Measurements from ENCODE around the gene MARK2. TPM values are rescaled to one million over a fixed set of nuclear protein-coding genes. Genes with fewer than 3 reads are reported as not detected.
A peak's percentile ranks its signal among the peaks of the same experiment; 100 is the strongest.

Gene MARK2
- total and polyA plus RNA-seq, 10 of the 15 experiments (the other 5 are each of a cell fraction or from before 2014, with no cell fraction given), result 0.19 to 29.5 (median 13.2) TPM

DNA sequence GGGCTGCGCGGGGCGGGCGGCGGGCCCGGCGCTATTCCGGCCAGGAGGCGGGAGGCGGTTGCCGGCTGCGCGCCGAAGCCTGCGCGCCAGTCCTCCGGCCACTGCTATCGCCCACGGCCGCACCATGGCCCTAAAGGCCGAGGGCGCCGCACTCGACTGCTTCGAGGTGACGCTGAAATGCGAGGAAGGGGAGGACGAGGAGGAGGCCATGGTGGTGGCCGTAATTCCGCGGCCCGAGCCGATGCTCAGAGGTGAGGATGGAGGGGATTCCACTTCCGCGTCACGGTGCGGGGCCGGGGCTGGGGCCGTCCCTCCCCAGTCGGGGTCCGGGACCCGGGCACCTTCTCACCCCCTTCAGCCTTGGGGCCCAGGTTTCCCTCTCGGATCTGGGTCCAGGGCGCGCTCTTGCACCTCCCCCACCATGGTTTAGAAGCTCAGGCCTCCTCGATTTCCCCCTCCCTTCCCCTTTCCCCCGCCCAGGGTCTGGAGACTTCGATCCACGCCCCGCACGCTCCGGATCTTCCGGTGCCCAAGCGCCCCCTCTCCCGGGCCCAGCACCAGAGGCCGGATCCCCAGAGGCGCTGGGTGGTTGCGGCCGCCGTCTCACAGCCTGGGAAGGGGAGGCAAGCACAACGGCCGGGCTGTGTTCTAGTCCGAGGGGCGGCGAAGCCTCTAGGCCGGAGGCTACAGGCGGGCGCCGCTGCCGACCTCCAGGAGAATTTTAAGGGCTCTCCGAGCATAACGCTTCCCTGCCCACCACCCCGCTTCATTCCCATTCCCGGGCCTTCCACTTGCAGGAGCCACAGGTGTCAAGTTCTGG is 25.1 kb upstream of the MARK2 start (continued):
- TF ChIP-seq ASH2L (IDR thresholded peaks at IDR 0.05; ENCODE audit: borderline replicate concordance, low read depth), result no peak

DNA sequence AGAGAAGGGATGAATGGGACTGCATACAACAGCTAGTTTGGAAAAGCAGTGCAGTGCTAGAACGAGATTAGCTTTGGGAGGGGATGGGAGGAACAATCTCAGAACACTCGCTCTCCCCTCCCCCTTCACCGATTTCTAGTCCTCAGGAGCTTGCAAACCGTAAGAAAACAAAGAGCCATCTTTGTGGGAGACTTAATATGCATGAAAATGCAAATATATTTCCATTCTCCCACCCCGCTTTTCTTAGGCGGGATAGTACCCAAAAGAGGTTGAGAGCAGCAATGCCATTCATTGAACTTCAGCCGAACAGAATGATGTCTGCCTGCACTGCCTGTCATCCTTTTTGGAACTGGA is 24.6 kb upstream of the MARK2 start:
- WGBS (ENCODE audit: insufficient coverage, insufficient replicate concordance, low lambda C conversion rate, missing lambda C conversion rate), result 0% methylated on average over 7 of the region's 7 CpGs
- TF ChIP-seq RAD21 (IDR thresholded peaks at IDR 0.05; ENCODE audit: insufficient read depth, low read depth, low read length), result no peak
- TF ChIP-seq GABPA (IDR thresholded peaks at IDR 0.05; ENCODE audit: low read depth), result no peak
- TF ChIP-seq POU2F2 (IDR thresholded peaks at IDR 0.05; ENCODE audit: borderline replicate concordance, low read depth, low read length), result peak; percentile 85; the same call in 2 of the 3 replicates
- peak; percentile 22; the same call in 1 of the 2 replicates for TF ChIP-seq POLR2AphosphoS5 (IDR thresholded peaks at IDR 0.05; ENCODE audit: low read length)
- TF ChIP-seq SUZ12 (IDR thresholded peaks at IDR 0.05; ENCODE audit: unreplicated experiment), result no peak
- no peak for TF ChIP-seq TCF12 (IDR thresholded peaks at IDR 0.05; ENCODE audit: low read depth, low read length)

More for the DNA sequence above, 24.6 kb upstream of the MARK2 start:
- peak overlapping the region; percentile 83 for H3K27ac ChIP-seq (ENCODE audit: control insufficient read depth, insufficient read depth)
- ChIA-PET RAD21 (ENCODE audit: unreplicated experiment) (interaction anchor here (1.3 kb wide), 1 partner anchor 24 kb away, joined by 8 read pairs; the partner anchor contains the start of gene MARK2), POLR2A (interaction anchor here (1.0 kb wide), 2 partner anchors 14 to 24 kb away, joined by 3 to 4 read pairs; partner anchors contain the start of gene MARK2), SMC1A (ENCODE audit: uncharacterized antibody, unreplicated experiment) (interaction anchor here (1.1 kb wide), 1 partner anchor 23 kb away, joined by 3 read pairs; no protein-coding TSS in a partner anchor), CTCF (interaction anchor here (1.1 kb wide), 1 partner anchor 58 kb away, joined by 3 read pairs; no protein-coding TSS in a partner anchor)
- H3K9me3 ChIP-seq (replicated peaks; ENCODE audit: control insufficient read depth, insufficient read depth, low read length), result no peaks in the 10 kb centered on the region
- H4K20me1 ChIP-seq (ENCODE audit: control insufficient read depth, insufficient read depth), result peaks cover 4% of the 10 kb centered on the region; the same call in 1 of the 2 replicates
- FAIRE-seq (no peak), ATAC-seq (peak; percentile 13), DNase-seq (ENCODE audit: low read depth, low spot score) (no peak)
- no peaks in the 10 kb centered on the region for H3K27me3 ChIP-seq (replicated peaks in 1 of 2; ENCODE audit: control insufficient read depth in 2 of 2, insufficient read depth in 2 of 2, low read length in 1 of 2)
- H3K36me3 ChIP-seq (ENCODE audit: control insufficient read depth in 2 of 2, insufficient read depth in 2 of 2, low read length in 1 of 2), result peaks cover 12 to 19% of the 10 kb centered on the region in 2 experiments
- peaks cover 7% of the 10 kb centered on the region; the same call in 1 of the 2 replicates for H3K4me1 ChIP-seq (ENCODE audit: control insufficient read depth, insufficient read depth, low read length)
- H3K4me2 ChIP-seq (ENCODE audit: control insufficient read depth, insufficient read depth), result peak overlapping the region; percentile 66
- BruUV-seq (replicated peaks), result no TSS peak
- intact Hi-C loops (cut with micrococcal nuclease; ENCODE audit: unreplicated experiment), result no loop called here
- H3K79me2 ChIP-seq (ENCODE audit: control insufficient read depth, insufficient read depth, low read length), result peaks cover 32% of the 10 kb centered on the region
- in situ Hi-C loops (cut with MboI), result no loop called here
- peak overlapping the region; percentile 73 for H3K4me3 ChIP-seq
- peak overlapping the region; percentile 74 for H3K9ac ChIP-seq (ENCODE audit: control insufficient read depth, insufficient read depth, low read length)
- peak overlapping the region; percentile 9; the same call in 1 of the 2 replicates for H2AFZ ChIP-seq (ENCODE audit: control insufficient read depth, low read depth, low read length)

All from GM12878 (cell line).